ENCODE measurements around the gene MMP24.

GRCh38 chr20:35292504-35293285, 66.2 kb downstream of the MMP24 start:
- no peak for TF ChIP-seq POLR2A (IDR thresholded peaks at IDR 0.05; ENCODE audit: low read length)
- TF ChIP-seq GATA1 (IDR thresholded peaks at IDR 0.05; ENCODE audit: low read depth, low read length): no peak
